ENCODE measurements around the gene SPATA13.

- TF ChIP-seq GATA2 (IDR thresholded peaks at IDR 0.05; ENCODE audit: low read depth, low read length) (no peak), GATA3 (IDR thresholded peaks at IDR 0.05; ENCODE audit: low read depth, low read length) (no peak)
Observed at GRCh38 chr13:24252136-24252535, 91.6 kb downstream of the SPATA13 start.

Data from SH-SY5Y (cell line).